Activated CD4-positive, alpha-beta T cell treated with anti-CD3 and anti-CD28 coated beads for 36 hours (primary cell): ENCODE results near the gene LSM12. TPM values are rescaled to one million over a fixed set of nuclear protein-coding genes. Genes with fewer than 3 reads are reported as not detected.

ENCODE experiments used
- ATAC-seq: fragments of 200-7000 bp; cut with Tn5 transposase; one replicate; pipeline ENCODE4 v1.10.0; 2021; ENCODE audit warnings: mild to moderate bottlenecking, moderate library complexity
- CTCF ChIA-PET: fragments of 350-600 bp; sonication (Branson Sonifier 250); formaldehyde crosslinking; loops from one replicate; lab custom pipeline; 2021; ENCODE audit warnings: antibody characterized with exemption; lab: Charles Lee
- POLR2A ChIA-PET: fragments of 350-600 bp; sonication (Branson Sonifier 250); formaldehyde crosslinking; loops from one replicate; lab custom pipeline; 2021; ENCODE audit warnings: antibody characterized with exemption, inconsistent platforms; lab: Charles Lee
- DNase-seq: peaks from one replicate; pipeline ENCODE4 v3.0.0-alpha.2; 2020
- H3K27ac Mint-ChIP-seq: one replicate; pipeline ENCODE4 v1.8.0; 2021; ENCODE audit warnings: mixed read lengths
- H3K27me3 Mint-ChIP-seq: one replicate; pipeline ENCODE4 v1.8.0; 2021; ENCODE audit warnings: mixed read lengths
- H3K36me3 Mint-ChIP-seq: one replicate; pipeline ENCODE4 v1.8.0; 2021; ENCODE audit warnings: low read depth, mixed read lengths
- H3K4me1 Mint-ChIP-seq: one replicate; pipeline ENCODE4 v1.8.0; 2021; ENCODE audit warnings: mixed read lengths
- H3K4me3 Mint-ChIP-seq: one replicate; pipeline ENCODE4 v1.8.0; 2021; ENCODE audit warnings: mild to moderate bottlenecking, moderate library complexity, mixed read lengths
- H3K9me3 Mint-ChIP-seq: one replicate; pipeline ENCODE4 v1.8.0; 2021; ENCODE audit warnings: low read depth, mixed read lengths
- intact Hi-C, 2 experiments: fragments of 100-400 bp; cut with DNase I in 1 of 2; cut with micrococcal nuclease in 1 of 2; formaldehyde crosslinking; loops; one replicate each; pipeline versions ENCODE4 v1.14.2 to v1.15.1; 2022 to 2024; cut with DNase I, micrococcal nuclease
- total RNA-seq, 2 experiments: library from RNA; stranded (reverse); gene quantifications; one replicate each; pipeline ENCODE4 v1.2.3, GENCODE V29; 2021

Gene LSM12
- total RNA-seq, 2 experiments from 2014 or later: 93.1 to 102 TPM

DNA sequence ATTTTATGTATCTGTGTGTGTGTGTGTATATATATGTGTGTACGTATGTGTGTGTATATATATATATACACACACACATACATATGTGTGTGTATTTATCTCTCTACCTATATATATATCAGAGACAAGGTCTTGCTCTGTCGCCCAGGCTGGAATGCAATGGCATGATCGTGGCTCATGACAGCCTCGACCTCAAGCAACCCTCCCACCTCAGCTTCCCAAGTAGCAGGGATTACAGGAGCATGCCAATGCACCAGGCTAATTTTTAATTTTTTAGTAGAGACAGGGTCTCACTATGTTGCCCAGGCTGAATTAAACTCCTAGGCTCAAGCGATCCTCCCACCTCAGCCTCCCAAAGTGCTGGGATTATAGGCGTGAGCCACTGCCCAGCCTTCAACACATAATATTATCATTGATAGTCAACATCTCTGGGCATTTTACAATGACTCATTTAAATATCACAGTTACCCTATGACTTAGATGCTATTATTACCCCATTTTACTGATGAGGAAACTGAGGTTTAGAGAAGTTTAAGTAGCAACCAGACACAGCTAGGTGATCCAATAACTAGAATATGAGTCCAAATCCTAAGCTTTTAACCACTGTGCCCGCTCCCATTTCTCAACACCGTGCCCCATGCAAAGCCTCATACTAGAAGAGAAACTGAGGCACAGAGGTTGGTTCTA, 28.4 kb upstream of the LSM12 start:
- ATAC-seq (no peak), DNase-seq (no peak)
- POLR2A ChIA-PET: no interaction called here
- no peak overlapping the region for H3K27ac Mint-ChIP-seq
- no peaks in the 10 kb centered on the region for H3K27me3 Mint-ChIP-seq
- no peaks in the 10 kb centered on the region for H3K9me3 Mint-ChIP-seq
- peaks cover 13% of the 10 kb centered on the region for H3K4me1 Mint-ChIP-seq
- CTCF ChIA-PET: interaction anchor here (1.2 kb wide), 1 partner anchor 9 kb away, joined by 7 read pairs; no protein-coding TSS in a partner anchor
- intact Hi-C loops: no loop called here
- H3K4me3 Mint-ChIP-seq: no peak overlapping the region
- H3K36me3 Mint-ChIP-seq: no peaks in the 10 kb centered on the region

DNA sequence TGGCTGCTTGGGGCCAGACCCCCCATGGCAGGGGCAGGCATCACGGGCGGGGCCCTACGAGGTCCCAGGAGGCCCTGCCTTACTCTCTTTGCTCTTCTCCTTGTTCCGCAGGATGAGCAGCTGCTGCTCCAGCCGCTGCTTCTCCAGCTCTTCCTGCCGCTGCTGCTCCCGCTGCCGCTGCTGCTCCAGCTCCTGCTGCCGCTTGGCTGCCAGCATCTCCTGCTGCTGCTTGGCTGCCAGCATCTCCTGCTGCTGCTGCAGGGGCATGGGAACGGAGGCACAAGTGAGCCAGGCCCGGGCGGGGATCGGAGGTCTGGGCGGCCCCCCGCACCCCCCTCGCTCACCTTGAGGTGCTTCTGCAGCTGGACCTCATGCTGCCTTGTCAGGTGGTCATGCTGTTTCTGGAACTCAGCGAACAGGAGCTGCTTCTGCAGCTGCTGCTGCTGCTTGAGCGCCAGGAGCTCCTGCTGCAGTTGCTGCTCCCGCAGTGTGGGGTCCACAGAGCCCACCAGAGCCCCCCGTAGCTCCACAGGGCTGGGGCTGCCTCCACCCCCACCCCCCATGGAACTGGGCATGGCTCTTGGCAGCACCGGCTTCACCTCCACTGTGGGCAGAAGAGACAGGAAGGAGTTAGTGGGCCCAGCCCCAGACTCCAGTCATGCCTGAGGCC, 26.9 kb upstream of the LSM12 start:
- ATAC-seq (no peak), DNase-seq (no peak)
- no peaks in the 10 kb centered on the region for H3K36me3 Mint-ChIP-seq
- H3K27ac Mint-ChIP-seq: no peak overlapping the region
- peaks cover 13% of the 10 kb centered on the region for H3K4me1 Mint-ChIP-seq
- no peaks in the 10 kb centered on the region for H3K27me3 Mint-ChIP-seq
- no peaks in the 10 kb centered on the region for H3K9me3 Mint-ChIP-seq
- POLR2A ChIA-PET: no interaction called here
- intact Hi-C loops: no loop called here
- CTCF ChIA-PET: interaction anchor here (0.8 kb wide), 1 partner anchor 23 kb away, joined by 3 read pairs; no protein-coding TSS in a partner anchor
- no peak overlapping the region for H3K4me3 Mint-ChIP-seq

DNA sequence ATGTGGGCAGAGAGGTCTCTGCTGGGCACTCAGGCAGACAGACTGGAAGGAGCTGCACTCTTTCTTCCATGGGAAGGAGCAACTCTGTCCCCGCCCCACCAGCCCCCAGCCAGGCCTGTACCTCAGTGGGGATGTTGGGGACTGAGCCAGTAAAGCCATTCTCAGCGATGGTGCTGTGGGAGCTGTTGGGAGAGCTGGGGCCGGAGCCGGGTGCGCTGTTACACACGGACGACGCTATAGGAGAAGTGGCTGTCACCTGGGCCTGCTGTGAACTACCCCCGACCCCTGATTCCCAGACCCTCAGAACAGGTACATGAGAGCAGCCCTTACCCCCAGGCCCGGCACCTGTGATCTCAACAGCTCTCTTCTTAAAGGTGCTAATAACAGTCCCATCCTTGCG, 25.6 kb upstream of the LSM12 start:
- Mint-ChIP-seq H3K36me3 (no peaks in the 10 kb centered on the region), H3K4me1 (peaks cover 12% of the 10 kb centered on the region), H3K27me3 (no peaks in the 10 kb centered on the region), H3K9me3 (no peaks in the 10 kb centered on the region), H3K27ac (no peak overlapping the region), H3K4me3 (no peak overlapping the region)
- ChIA-PET CTCF (no interaction called here), POLR2A (no interaction called here)
- DNase-seq (no peak), ATAC-seq (no peak)
- intact Hi-C loops: no loop called here

DNA sequence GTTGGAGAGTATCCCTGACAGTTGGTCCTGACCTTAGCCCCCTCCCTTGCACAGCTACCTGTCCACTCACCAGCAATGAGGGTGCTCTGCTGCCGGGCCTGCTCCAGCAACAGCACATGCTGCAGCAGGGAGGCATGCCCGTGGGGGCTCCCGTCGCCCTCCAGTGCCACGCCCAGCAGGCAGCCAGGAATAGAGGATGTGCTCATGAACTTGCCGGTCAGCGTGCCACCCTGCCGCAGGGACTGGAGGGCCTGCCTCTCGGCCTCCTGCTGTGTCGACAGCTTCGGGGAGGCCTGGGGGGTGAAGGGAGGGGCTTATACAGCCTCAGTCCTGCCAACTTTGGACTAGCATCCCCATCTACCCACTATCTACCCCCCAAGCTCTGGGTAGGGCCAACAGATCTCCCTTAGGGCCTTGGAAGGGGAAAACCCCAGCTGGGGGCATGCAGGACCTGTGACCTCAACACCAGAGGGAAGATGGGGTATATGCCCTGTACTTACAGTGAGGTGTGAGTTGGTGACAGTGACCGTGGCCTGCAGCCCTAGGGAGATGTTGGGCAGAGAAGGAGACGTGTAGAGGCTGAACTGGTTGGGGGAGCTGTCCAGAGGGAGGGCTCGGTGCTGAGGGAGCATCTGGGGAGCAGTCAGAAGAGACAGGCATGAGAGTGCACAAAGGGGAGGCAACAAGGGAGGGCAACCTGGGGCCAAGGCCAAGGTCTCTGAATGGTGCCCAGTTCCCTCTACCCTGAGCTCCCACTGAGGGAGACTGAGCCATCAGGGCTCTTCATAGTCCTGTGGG, 24.9 kb upstream of the LSM12 start:
- no peak overlapping the region for H3K4me3 Mint-ChIP-seq
- DNase-seq: no peak
- H3K27me3 Mint-ChIP-seq: no peaks in the 10 kb centered on the region
- H3K9me3 Mint-ChIP-seq: no peaks in the 10 kb centered on the region
- ChIA-PET POLR2A (no interaction called here), CTCF (interaction anchor here (0.6 kb wide), 1 partner anchor 9 kb away, joined by 3 read pairs; no protein-coding TSS in a partner anchor)
- H3K36me3 Mint-ChIP-seq: no peaks in the 10 kb centered on the region
- ATAC-seq: no peak
- H3K27ac Mint-ChIP-seq: no peak overlapping the region
- intact Hi-C loops: no loop called here
- H3K4me1 Mint-ChIP-seq: peaks cover 18% of the 10 kb centered on the region

DNA sequence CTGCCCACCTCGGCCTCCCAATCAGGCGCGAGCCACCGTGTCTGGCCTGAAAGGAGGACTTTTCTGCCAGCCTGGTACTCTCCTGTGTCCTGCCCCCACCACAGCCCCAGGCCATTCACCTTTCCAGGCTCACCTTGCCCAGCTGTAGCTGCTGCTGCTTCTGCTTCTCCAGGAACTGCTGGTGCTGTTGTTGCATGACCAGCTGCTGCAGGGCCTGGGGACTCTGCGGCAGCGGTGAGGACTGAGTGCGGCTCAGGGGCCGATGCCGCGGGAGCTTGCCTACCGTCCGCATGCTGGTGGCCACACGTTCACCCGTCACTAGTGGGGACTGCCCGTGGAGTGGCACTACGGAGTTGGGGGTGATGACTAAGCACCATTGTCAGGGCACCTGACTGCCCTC, 21.8 kb upstream of the LSM12 start:
- no peaks in the 10 kb centered on the region for H3K27me3 Mint-ChIP-seq
- intact Hi-C loops: no loop called here
- POLR2A ChIA-PET: no interaction called here
- ATAC-seq (no peak), DNase-seq (no peak)
- CTCF ChIA-PET: interaction anchor here (1.0 kb wide), 1 partner anchor 25 kb away, joined by 3 read pairs; no protein-coding TSS in a partner anchor
- H3K4me1 Mint-ChIP-seq: peaks cover 15% of the 10 kb centered on the region
- H3K36me3 Mint-ChIP-seq: peaks cover 3% of the 10 kb centered on the region
- H3K4me3 Mint-ChIP-seq: no peak overlapping the region
- H3K9me3 Mint-ChIP-seq: no peaks in the 10 kb centered on the region
- H3K27ac Mint-ChIP-seq: no peak overlapping the region

DNA sequence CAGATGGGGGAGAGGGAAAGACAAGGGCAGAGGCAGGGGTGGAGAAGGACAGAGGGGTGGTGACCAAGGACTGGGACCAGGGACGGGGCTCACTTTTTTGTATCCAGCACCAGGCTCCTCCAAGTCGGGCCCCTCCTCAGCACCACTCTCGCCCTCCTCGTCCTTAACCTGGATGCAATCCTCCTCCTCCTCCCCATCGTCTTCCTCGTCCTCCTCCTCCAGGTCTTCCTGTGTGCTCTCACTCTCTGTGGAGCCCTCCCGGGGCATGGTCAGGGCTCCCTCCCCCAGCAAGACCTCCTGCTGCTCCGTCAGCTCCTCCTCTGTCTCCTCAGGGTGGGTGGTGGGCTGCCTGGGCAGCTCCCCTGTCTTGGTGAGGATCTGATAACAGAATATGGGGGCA, 20.8 kb upstream of the LSM12 start:
- ChIA-PET CTCF (interaction anchor here (0.6 to 1.0 kb wide), 3 partner anchors 24 to 244 kb away, joined by 3 read pairs; no protein-coding TSS in a partner anchor), POLR2A (interaction anchor here (1.1 to 1.2 kb wide), 2 partner anchors 21 to 36 kb away, joined by 3 to 4 read pairs; partner anchors contain the start of genes HDAC5 and LSM12)
- Mint-ChIP-seq H3K9me3 (no peaks in the 10 kb centered on the region), H3K4me3 (no peak overlapping the region), H3K4me1 (peaks cover 15% of the 10 kb centered on the region), H3K36me3 (peaks cover 9% of the 10 kb centered on the region), H3K27me3 (no peaks in the 10 kb centered on the region), H3K27ac (peak overlapping the region; percentile 63)
- intact Hi-C loops: loop anchor here in 1 of 2 experiments (2.0 kb wide), 1 partner anchor 17 kb away; the partner anchor contains the start of gene G6PC3
- ATAC-seq: no peak
- no peak for DNase-seq

DNA sequence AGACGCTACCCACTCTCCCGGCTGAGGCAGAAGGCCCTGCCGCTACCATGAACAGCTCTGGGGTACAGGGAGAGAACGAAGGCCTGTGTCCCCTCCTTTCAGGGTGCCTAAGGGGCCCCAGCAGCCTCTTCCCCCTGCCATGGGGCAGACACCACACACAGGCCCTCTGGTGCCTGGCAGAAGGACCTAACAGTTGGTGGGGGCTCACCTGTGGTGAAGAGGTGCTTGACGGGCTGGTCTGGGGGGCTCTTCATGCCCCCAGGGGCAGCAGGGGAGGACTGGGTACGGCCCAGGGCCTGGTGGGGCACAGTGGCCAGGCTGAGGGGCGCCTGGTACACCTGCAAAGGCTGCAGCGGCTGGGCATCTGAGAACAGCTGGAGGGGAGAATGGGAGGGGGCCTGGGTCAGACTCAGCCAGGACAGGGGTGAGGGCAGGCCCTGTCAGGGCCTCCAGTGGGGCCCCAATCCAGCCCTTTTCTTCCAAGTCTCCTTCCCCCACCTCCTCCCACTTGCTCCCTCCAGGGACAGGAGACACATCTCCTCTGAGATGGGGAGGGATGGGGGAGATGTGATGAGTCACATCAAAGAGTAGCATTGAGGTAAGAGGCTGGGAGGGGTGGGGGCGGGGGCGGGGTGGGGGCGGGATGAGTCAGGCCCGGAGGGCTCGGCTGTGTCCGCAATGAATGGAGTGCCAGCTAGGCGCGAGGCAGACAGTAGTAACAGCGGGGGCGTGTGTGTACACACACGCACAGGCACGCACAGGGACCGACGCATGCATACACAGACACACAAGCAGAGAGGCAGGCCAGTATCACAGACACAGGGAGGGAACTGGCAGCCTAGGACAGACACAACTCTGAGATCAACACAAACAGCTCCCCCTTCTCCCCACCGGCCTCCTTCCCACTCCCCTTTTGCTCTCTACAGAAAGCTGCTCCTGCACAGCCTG, 20.2 kb upstream of the LSM12 start:
- ATAC-seq: peak; percentile 91
- Mint-ChIP-seq H3K9me3 (no peaks in the 10 kb centered on the region), H3K27ac (peak overlapping the region; percentile 63), H3K4me1 (peaks cover 15% of the 10 kb centered on the region), H3K4me3 (no peak overlapping the region), H3K36me3 (peaks cover 9% of the 10 kb centered on the region), H3K27me3 (no peaks in the 10 kb centered on the region)
- intact Hi-C loops: loop anchor here (1.0 to 2.0 kb wide), 2 partner anchors 16 to 37 kb away; partner anchors contain the start of genes G6PC3 (in 1 of the 2) and HDAC5 (in 1 of the 2)
- ChIA-PET POLR2A (interaction anchor here (1.1 to 1.2 kb wide), 2 partner anchors 20 to 37 kb away, joined by 3 to 4 read pairs; partner anchors contain the start of genes HDAC5 and LSM12), CTCF (interaction anchor here (1.0 to 1.9 kb wide), 2 partner anchors 8 to 245 kb away, joined by 3 to 7 read pairs; no protein-coding TSS in a partner anchor)
- peak; percentile 83 for DNase-seq

DNA sequence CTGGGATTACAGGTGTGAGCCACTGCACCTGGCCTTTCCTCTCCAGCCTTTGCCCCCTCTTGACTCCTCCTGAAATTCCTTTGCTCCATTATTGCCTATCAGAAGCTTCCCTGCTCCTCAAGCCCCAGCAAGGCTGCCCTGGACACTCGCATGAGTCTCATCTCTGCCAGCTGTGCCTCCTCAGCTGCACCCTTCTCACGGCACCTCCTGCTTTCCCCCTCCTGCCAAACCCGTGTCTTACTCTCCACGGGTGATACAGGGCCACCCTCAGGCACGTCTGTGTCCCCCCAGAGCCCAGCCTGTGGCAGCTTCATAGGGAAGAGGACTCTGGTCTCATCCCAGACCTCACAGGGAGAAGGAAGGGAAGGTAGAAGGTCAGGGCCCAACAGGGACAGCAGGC, 19.4 kb upstream of the LSM12 start:
- Mint-ChIP-seq H3K36me3 (peaks cover 9% of the 10 kb centered on the region), H3K27ac (peak overlapping the region; percentile 42), H3K9me3 (no peaks in the 10 kb centered on the region), H3K4me1 (peaks cover 15% of the 10 kb centered on the region), H3K4me3 (no peak overlapping the region), H3K27me3 (no peaks in the 10 kb centered on the region)
- intact Hi-C loops: loop anchor here (1.0 to 2.0 kb wide), 2 partner anchors 15 to 37 kb away; partner anchors contain the start of genes G6PC3 (in 1 of the 2) and HDAC5 (in 1 of the 2)
- POLR2A ChIA-PET: no interaction called here
- DNase-seq (no peak), ATAC-seq (no peak)
- CTCF ChIA-PET: interaction anchor here (0.6 to 1.9 kb wide), 2 partner anchors 9 to 435 kb away, joined by 3 to 7 read pairs; no protein-coding TSS in a partner anchor

DNA sequence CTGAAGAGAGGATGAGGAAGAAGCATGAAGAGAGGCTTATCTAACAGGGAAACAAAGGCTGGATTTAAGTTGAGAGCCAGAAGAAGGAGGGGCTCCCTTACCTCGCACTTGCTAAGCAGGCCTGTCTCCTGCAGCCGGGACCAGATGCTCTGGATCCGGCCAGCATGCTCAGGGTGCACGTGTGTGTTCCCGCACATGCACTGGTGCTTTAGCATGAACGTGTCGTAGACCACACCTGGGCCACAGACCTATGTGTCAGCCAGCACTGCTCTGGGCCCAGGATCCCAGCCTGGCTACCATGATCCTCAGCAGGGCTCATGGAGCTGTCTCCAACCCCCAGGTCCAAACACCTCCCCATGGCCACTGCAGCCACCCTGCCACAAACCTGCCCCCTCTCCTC, 18.4 kb upstream of the LSM12 start:
- intact Hi-C loops: no loop called here
- no peak overlapping the region for H3K4me3 Mint-ChIP-seq
- ChIA-PET CTCF (interaction anchor here (0.7 to 1.9 kb wide), 4 partner anchors 10 to 43 kb away, joined by 3 to 7 read pairs (median 3); partner anchors contain the start of gene HDAC5), POLR2A (interaction anchor here (0.6 kb wide), 1 partner anchor 65 kb away, joined by 9 read pairs; no protein-coding TSS in a partner anchor)
- ATAC-seq: no peak
- H3K27ac Mint-ChIP-seq: no peak overlapping the region
- DNase-seq: no peak
- H3K4me1 Mint-ChIP-seq: peaks cover 15% of the 10 kb centered on the region
- H3K9me3 Mint-ChIP-seq: no peaks in the 10 kb centered on the region
- no peaks in the 10 kb centered on the region for H3K27me3 Mint-ChIP-seq
- H3K36me3 Mint-ChIP-seq: peaks cover 9% of the 10 kb centered on the region

DNA sequence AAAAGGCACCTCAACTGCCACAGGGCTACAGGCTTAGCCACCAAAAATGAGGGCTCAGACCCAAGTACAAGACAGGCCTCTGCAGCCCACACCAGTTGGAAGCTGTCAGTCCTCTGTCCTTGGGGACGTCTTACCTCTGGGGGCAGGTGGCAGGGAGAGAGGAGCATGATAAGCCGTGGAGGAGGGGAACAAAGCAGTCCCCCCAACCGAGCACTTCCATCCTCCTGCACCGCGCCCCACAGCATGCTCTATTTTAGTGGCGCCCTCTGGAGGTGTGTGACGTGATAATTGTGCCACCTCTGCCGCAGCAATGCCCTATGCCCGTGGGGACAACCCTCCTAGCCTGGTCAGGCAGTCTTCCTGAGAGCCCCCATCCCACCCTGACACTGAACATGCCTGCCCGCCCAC, 17.7 kb upstream of the LSM12 start:
- Mint-ChIP-seq H3K27ac (no peak overlapping the region), H3K27me3 (no peaks in the 10 kb centered on the region), H3K4me1 (peaks cover 15% of the 10 kb centered on the region), H3K4me3 (no peak overlapping the region), H3K36me3 (peaks cover 9% of the 10 kb centered on the region), H3K9me3 (no peaks in the 10 kb centered on the region)
- ChIA-PET CTCF (interaction anchor here (0.9 to 1.4 kb wide), 4 partner anchors 25 to 43 kb away, joined by 3 to 6 read pairs (median 3); no protein-coding TSS in a partner anchor), POLR2A (no interaction called here)
- ATAC-seq (no peak), DNase-seq (peak; percentile 72)
- intact Hi-C loops: no loop called here
